NCI-H2171 (cell line): ENCODE measurements around the gene CDH4.

Experiments used
- DNase-seq: peaks from one replicate; lab custom pipeline; 2025; lab: John Stamatoyannopoulos, UW

The CDH4 gene

GRCh38 chr20:61754976-61755778 lies 503.1 kb downstream of the CDH4 start:
- no peak for DNase-seq

- DNase-seq = no peak
These were observed 504.1 kb downstream of the CDH4 start for GRCh38 chr20:61755971-61756845.

- no peak for DNase-seq
These were observed 505.1 kb downstream of the CDH4 start for GRCh38 chr20:61756966-61757677.

GRCh38 chr20:61757678-61758563 lies 505.9 kb downstream of the CDH4 start:
- DNase-seq = no peak

GRCh38 chr20:61758564-61759200 lies 506.6 kb downstream of the CDH4 start:
- DNase-seq = no peak

GRCh38 chr20:61759286-61760065 lies 507.4 kb downstream of the CDH4 start:
- no peak for DNase-seq

GRCh38 chr20:61760321-61760720 lies 508.3 kb downstream of the CDH4 start:
- DNase-seq = no peak

- DNase-seq = no peak
These were observed 508.7 kb downstream of the CDH4 start for GRCh38 chr20:61760731-61761130.

- DNase-seq = no peak
These were observed 509.5 kb downstream of the CDH4 start for GRCh38 chr20:61761453-61762166.

GRCh38 chr20:61762167-61762710 lies 510.2 kb downstream of the CDH4 start:
- DNase-seq = no peak

- no peak for DNase-seq
These were observed 511.1 kb downstream of the CDH4 start for GRCh38 chr20:61762886-61763739.

GRCh38 chr20:61763740-61764400 lies 511.8 kb downstream of the CDH4 start:
- DNase-seq = no peak

GRCh38 chr20:61764471-61765025 lies 512.5 kb downstream of the CDH4 start:
- DNase-seq = no peak

GRCh38 chr20:61765081-61765870 lies 513.2 kb downstream of the CDH4 start:
- no peak for DNase-seq

GRCh38 chr20:61765871-61766654 lies 514.0 kb downstream of the CDH4 start:
- no peak for DNase-seq
